Osteoblast (primary cell): ENCODE measurements around the gene FAM184A. TPM values are rescaled to one million over a fixed set of nuclear protein-coding genes. Genes with fewer than 3 reads are reported as not detected.

Source experiments
- DNase-seq: peaks from one replicate; pipeline ENCODE4 v3.0.0; 2011; ENCODE audit warnings: low spot score, mixed read lengths; ENCODE audit not compliant: insufficient read length; ENCODE audit errors: missing footprints
- H2AFZ ChIP-seq: 2 replicates; pipeline ENCODE4 v1.6.0; 2011; ENCODE audit warnings: mild to moderate bottlenecking, low read length
- H3K27ac ChIP-seq: 2 replicates; pipeline ENCODE4 v1.5.1; 2011; ENCODE audit warnings: mild to moderate bottlenecking, low read depth, low read length, moderate library complexity
- H3K27me3 ChIP-seq: 2 replicates; pipeline ENCODE4 v1.6.0; 2012; ENCODE audit warnings: mild to moderate bottlenecking, control low read depth, inconsistent platforms, low read length, moderate library complexity; ENCODE audit not compliant: insufficient read depth
- H3K36me3 ChIP-seq: 2 replicates; pipeline ENCODE4 v1.5.1; 2011; ENCODE audit warnings: mild to moderate bottlenecking, low read length, control low read depth, moderate library complexity; ENCODE audit not compliant: insufficient read depth
- H3K4me1 ChIP-seq: 2 replicates; pipeline ENCODE4 v1.5.1; 2011; ENCODE audit warnings: mild to moderate bottlenecking, low read length, control low read depth, moderate library complexity; ENCODE audit not compliant: insufficient read depth
- H3K4me2 ChIP-seq: 2 replicates; pipeline ENCODE4 v1.6.0; 2011; ENCODE audit warnings: mild to moderate bottlenecking, low read length; ENCODE audit not compliant: insufficient read depth
- H3K4me3 ChIP-seq: fragments of 200-600 bp; sonication (generic); 3 replicates; pipeline ENCODE4 v1.5.1; 2012; ENCODE audit warnings: mild to moderate bottlenecking, low read length, inconsistent platforms; ENCODE audit not compliant: insufficient read depth
- H3K79me2 ChIP-seq: 2 replicates; pipeline ENCODE4 v1.6.0; 2012; ENCODE audit warnings: mild to moderate bottlenecking, low read length, control low read depth, inconsistent platforms; ENCODE audit not compliant: insufficient read depth
- H3K9me3 ChIP-seq: 2 replicates; pipeline ENCODE4 v1.5.1; 2011; ENCODE audit warnings: low read depth, low read length, control low read depth
- H4K20me1 ChIP-seq: 2 replicates; pipeline ENCODE4 v1.6.0; 2012; ENCODE audit warnings: mild to moderate bottlenecking, low read length, control low read depth; ENCODE audit not compliant: insufficient read depth
- total RNA-seq: library from RNA; depleted of rRNA; stranded (reverse); fragments of >200 nt; gene quantifications from 2 replicates; pipeline ENCODE4 v1.2.3, GENCODE V29; 2012
- TF ChIP-seq, protein P1 (sequence below): IDR thresholded peaks from 2 replicates; pipeline ENCODE4 v1.5.1; 2011; ENCODE audit warnings: mild to moderate bottlenecking, low read depth, low read length, moderate library complexity; ENCODE audit errors: extremely low read depth

FAM184A gene
- total RNA-seq, 1 donor = 0.36 TPM

DNA sequence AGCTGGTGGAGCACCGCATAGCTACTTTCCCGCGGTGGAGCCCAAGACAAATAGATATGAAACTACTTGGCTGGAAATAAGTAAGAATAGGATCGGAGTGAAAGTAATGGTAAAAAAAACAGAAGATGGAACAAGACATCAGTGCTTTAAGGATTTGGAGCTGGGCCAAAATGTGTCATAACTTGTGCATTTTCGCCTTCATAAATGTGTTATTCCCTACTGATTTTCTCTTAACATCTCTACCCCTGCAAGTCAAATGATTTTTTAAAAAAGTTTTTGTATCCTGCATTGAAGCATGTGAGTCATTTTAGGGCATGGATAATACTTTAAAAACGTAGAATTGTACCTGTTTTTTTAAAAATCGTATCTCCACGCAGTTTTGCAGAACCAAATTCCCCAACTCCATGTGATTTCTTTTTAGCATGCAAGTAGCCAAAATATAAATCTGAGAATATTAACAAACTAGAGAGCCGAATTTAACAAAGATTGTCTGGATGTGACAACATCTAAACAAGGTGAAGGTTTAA lies 882 bp upstream of the FAM184A start:
- Histone ChIP-seq H3K36me3 (no peaks in the 10 kb centered on the region), H3K79me2 (no peaks in the 10 kb centered on the region), H2AFZ (peak overlapping the region; percentile 95), H3K27ac (no peak overlapping the region), H3K9me3 (no peaks in the 10 kb centered on the region), H4K20me1 (no peaks in the 10 kb centered on the region), H3K27me3 (peaks cover 42% of the 10 kb centered on the region), H3K4me2 (peak overlapping the region; percentile 96), H3K4me1 (peaks cover 9% of the 10 kb centered on the region), H3K4me3 (peak overlapping the region; percentile 78)
- TF ChIP-seq, protein P1, sequence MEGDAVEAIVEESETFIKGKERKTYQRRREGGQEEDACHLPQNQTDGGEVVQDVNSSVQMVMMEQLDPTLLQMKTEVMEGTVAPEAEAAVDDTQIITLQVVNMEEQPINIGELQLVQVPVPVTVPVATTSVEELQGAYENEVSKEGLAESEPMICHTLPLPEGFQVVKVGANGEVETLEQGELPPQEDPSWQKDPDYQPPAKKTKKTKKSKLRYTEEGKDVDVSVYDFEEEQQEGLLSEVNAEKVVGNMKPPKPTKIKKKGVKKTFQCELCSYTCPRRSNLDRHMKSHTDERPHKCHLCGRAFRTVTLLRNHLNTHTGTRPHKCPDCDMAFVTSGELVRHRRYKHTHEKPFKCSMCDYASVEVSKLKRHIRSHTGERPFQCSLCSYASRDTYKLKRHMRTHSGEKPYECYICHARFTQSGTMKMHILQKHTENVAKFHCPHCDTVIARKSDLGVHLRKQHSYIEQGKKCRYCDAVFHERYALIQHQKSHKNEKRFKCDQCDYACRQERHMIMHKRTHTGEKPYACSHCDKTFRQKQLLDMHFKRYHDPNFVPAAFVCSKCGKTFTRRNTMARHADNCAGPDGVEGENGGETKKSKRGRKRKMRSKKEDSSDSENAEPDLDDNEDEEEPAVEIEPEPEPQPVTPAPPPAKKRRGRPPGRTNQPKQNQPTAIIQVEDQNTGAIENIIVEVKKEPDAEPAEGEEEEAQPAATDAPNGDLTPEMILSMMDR = no peak
- DNase-seq = peak; percentile 91

DNA sequence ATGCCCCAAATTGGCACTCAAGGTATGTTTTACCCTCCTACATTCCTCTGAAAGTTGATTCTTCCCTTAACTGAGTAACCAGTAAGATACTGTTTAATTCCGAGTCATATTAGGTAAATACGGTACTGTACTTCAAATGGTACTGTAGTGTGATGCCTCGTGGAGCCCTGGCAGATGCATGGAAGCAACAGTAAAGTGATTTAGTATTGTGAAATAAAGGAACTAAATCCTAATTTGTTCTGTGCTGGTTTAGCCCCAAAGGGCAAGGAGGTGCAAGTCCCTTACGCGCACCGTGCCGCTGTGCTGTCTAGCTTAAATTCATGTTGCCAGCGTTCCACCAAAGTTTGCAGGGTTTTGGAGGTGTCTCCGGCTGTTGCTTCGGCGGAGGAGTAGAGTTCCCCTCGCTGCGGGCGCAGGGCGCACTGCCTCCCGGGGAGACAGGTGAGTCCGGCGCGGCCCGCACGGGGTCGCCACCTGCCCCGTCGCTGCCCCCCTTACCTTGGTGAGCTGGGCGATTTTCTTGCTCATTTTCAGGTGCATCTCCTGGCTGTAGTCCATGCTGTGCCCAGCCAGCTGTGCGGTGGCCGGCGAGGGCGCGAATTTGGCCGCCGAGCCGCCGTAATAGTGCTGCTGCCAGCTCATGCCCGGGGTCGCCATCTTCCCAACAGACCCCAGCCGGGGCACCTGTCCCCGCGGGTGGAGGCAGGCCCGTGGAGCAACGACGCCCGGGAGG lies 655 bp downstream of the FAM184A start:
- peak; percentile 68 for DNase-seq
- Histone ChIP-seq H3K4me2 (peak overlapping the region; percentile 96), H3K27ac (no peak overlapping the region), H3K9me3 (no peaks in the 10 kb centered on the region), H3K4me3 (peak overlapping the region; percentile 78), H3K79me2 (no peaks in the 10 kb centered on the region), H3K27me3 (peaks cover 49% of the 10 kb centered on the region), H4K20me1 (no peaks in the 10 kb centered on the region), H3K4me1 (peaks cover 9% of the 10 kb centered on the region), H2AFZ (peak overlapping the region; percentile 47), H3K36me3 (no peaks in the 10 kb centered on the region)
- TF ChIP-seq, protein P1 = no peak

DNA sequence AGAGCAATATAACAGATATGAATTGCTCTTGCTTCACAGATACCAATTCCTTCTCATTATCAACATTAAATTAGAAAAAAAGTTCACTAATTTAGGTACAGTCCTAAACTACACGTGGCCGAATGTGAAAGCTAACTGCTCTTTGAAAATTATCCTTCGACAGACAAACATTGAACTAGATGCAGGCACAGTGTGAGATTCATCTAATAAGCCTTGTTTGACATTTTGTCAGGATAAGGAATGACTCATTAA lies 1.1 kb downstream of the FAM184A start:
- Histone ChIP-seq H3K4me3 (no peak overlapping the region), H2AFZ (no peak overlapping the region), H3K27me3 (peaks cover 49% of the 10 kb centered on the region), H3K36me3 (no peaks in the 10 kb centered on the region), H3K9me3 (no peaks in the 10 kb centered on the region), H3K4me2 (peak overlapping the region; percentile 96), H4K20me1 (no peaks in the 10 kb centered on the region), H3K4me1 (peaks cover 9% of the 10 kb centered on the region), H3K27ac (no peak overlapping the region), H3K79me2 (no peaks in the 10 kb centered on the region)
- no peak for DNase-seq
- TF ChIP-seq, protein P1 = no peak

DNA sequence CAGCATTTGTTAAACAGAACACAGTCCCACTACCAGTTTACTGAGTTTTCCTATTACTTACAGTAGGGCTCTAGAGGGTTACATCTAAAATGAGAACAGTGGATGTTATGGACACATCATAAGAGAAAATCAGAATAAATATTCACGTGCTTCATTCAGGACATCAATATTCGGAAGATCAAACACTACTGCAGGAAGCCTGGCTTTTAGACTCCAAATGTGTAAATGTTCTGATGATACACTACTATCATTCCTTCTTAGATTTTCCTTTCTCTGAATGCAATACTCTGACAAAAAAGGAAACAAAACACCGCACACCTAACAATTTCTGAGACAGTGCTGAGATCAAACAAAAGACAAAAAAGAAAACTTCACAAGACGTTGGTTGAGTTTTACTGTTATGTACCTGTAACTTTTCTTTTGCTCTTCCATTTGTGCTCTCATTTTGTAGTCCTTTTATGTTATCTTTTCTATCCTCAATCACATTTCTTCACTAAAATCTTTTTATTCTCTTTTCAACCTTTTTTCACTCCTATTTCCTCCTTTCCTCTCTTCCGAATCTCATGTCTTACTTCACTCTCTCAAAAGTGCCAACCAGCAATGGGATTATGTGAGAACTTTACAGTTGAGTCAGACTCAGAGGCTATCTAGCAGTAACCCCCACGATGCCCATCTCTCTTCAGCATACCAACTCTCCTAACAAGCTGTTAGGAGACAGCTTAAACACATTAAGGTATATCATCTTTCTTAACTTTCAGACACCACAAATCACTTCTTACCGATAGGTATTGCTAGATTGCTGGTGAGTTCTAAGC lies 1.7 kb downstream of the FAM184A start:
- TF ChIP-seq, protein P1 = no peak
- DNase-seq = no peak
- H3K36me3 ChIP-seq = no peaks in the 10 kb centered on the region
- H3K4me1 ChIP-seq = peaks cover 9% of the 10 kb centered on the region
- H4K20me1 ChIP-seq = no peaks in the 10 kb centered on the region
- no peaks in the 10 kb centered on the region for H3K9me3 ChIP-seq
- no peak overlapping the region for H3K4me2 ChIP-seq
- H3K4me3 ChIP-seq = no peak overlapping the region
- H3K79me2 ChIP-seq = no peaks in the 10 kb centered on the region
- H3K27ac ChIP-seq = no peak overlapping the region
- peaks cover 49% of the 10 kb centered on the region for H3K27me3 ChIP-seq
- H2AFZ ChIP-seq = no peak overlapping the region
